ENCODE measurements around the gene MGMT.

DNA sequence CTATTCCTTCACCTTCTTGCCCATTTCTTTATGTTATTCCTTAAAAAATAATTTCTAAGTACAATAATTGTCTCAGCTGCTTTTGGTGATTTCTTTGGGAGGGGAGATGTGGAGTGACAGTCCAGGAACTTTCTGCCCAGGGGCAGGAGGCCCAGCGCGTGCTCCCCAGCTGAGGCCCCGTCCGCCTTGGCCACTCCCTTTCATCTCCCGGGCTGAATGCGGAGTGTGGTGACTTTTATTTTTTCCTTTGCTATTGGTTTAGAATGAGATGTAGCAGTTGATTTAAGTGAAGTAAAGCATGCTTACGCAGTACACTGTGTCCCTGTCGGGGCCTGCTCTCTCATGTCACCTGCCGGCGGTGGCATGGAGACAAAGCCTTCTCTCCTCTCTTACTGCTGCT, 141.6 kb downstream of the MGMT start:
- TF ChIP-seq ZNF274 (IDR thresholded peaks at IDR 0.05; ENCODE audit: low read depth, low read length) (no peak), YY1 (IDR thresholded peaks at IDR 0.05; ENCODE audit: insufficient read depth, insufficient read length) (no peak)
